HG03521 (cell line): ENCODE results near the gene DDR1.
"Not testable (repeated sequence)": the region's sequence is repeated elsewhere in the genome, so short reads cannot be mapped to it uniquely, and the experiment has no call there.

Experiments used
- ATAC-seq: cut with Tn5 transposase; IDR thresholded peaks from one replicate; pipeline ENCODE4 v1.9.1; 2021; ENCODE audit warnings: mild to moderate bottlenecking, moderate library complexity; ENCODE audit not compliant: unreplicated experiment

Gene DDR1

DNA sequence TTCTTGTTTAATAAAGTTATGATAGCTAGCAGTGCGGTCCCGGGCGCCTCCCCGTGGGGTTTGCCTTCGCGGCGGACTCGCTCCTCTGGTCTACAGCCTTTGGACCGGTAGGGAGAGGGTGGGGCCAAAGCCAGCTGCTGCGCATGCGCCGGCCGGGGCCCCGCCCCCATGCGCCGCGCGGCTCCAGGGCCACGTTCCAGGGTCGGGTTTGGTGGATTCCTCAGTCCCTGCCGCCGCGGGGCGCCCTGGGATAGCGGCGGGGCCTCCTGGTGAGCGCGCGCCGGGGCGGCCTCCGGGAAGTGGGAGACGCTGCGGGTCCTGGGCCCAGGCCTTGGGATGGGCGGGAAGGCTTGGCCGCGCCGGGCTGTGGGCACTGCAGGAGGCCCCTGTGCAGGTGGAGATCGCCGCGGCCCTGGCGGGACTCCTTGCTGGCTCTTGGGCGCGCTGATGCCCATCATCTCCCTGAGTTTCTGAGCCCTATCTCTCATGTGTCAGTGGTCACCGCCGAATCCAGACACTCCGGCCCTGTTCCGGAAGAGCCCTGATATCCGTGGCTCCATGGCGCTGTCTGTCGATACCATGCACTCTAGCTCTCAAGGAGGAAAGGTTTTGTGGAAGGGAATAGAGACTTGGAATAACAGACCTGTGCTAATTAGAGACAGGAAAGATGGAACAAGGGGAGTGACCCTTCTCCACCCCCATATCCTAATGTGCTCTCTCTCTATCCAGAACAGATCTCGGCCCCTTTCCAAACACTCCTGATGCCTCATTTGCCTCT, 29.9 kb downstream of the DDR1 start, which contains the start of gene VARS2:
Gene VARS2, plus strand, starts transcription at position 163 of the 778 bp plus-strand sequence. Its CDS starts 599 bp downstream, at position 762.
- peak; percentile 77 for ATAC-seq

DNA sequence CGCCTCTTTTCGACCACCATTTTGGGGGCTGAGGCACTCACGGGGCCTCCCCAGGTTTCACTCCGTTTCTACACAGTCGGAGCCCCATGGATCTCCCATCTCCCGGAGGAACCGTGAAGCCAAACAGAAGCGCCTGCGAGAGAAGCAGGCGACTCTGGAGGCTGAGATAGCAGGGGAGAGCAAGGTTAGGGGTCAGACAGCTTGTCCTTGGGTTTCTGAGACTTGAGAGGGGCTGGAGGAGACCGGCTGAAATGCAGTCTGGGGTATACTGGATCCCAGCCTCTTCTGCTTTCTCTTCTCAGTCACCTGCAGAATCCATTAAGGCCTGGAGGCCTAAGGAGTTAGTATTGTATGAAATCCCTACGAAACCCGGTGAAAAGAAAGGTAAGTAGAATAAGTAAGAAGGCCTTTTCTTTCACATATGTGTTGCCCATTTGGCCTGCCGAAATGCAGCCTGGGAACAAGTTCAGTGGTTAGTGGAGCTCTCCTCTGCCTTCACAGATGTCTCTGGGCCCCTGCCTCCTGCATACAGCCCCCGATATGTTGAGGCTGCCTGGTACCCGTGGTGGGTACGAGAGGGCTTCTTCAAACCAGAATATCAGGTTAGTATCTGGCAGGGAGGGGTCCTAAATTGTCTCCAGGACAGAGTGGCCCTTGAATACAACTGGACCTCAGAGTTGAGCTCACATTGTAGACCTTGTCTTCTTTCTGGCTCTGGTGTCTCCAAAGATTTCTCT, 30.7 kb downstream of the DDR1 start:
- no peak for ATAC-seq

- no peak for ATAC-seq
Observed at GRCh38 chr6:30915591-30915946, 31.2 kb downstream of the DDR1 start.

- no peak for ATAC-seq
Observed at GRCh38 chr6:30917041-30917440, 32.7 kb downstream of the DDR1 start.

DNA sequence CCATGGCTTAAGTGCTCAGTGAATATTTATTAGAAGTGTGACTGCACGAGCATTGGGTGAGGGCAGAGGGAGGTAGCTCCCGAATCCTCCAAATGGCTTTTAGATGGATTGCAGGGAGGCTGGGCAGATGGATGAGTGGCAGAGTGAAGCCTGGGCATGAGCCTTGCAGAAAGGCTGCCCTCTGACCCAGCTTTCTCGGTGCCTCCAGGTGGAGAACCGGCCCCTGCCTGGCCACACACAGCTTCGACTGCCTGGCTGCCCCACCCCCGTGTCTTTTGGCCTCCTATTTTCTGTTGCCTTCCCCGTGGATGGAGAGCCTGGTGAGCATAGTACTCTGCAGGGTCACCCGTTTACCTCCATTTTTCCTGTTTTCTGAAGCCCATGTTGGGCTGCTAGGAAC, 33.2 kb downstream of the DDR1 start:
- ATAC-seq, result no peak

DNA sequence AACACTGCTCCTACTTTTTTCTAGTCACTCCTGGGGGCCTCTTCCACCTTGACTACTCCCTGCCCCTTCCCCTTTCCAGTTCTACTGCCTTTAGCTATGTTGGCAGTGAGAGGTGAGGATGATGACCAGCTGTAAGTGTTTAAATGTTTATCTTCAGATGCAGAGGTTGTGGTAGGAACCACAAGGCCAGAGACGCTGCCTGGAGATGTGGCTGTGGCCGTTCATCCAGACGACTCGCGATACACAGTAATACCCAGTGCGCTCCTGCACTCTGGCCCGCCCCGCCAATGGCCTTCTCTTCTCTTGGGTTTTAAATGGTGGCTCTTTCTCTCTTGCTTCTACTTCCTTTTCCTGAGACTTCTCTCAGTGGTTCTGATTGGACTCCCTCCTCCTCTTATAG, 34.4 kb downstream of the DDR1 start:
- no peak for ATAC-seq

DNA sequence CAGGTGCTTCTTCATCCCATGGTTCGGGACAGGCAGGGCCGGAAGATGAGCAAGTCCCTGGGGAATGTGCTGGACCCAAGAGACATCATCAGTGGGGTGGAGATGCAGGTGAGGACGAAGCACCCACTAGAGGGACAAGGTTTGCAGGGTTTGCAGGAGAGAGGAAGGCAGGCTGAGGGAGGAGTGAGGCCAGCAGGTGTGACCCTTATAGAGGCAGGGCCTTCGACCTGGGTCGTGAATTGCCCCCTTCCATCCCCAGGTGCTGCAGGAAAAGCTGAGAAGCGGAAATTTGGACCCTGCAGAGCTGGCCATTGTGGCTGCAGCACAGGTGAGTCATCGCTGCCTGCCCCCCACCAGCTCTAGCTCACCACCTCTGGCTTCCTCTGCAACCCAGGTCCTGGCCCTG, 38.1 kb downstream of the DDR1 start:
- ATAC-seq, result no peak

- ATAC-seq, result not testable (repeated sequence)
Observed at GRCh38 chr6:30924040-30924627, 39.8 kb downstream of the DDR1 start.

GRCh38 chr6:30926644-30927043, 42.3 kb downstream of the DDR1 start:
- no peak for ATAC-seq

GRCh38 chr6:30927080-30927479, 42.8 kb downstream of the DDR1 start:
- not testable (repeated sequence) for ATAC-seq

DNA sequence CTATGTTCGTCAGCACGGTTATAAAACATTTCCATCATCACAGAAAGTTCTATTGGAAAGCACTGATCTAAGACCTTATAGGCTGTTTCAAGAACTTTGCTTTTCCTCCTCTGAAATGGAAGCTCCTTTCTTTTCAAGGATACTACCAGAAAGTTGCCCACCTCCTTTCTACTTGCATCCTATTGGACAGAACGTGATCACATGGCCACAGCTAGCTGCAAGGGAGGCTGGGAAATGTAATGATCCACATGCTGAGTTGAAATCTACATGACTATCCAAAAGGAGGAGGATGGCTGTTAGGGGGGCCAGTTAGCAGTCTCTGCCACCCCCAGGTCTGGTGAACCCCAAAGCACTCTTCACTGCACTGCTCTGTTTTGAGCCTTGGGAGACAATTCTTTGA, 44.4 kb downstream of the DDR1 start:
- ATAC-seq, result no peak

- no peak for ATAC-seq
Observed at GRCh38 chr6:30930506-30930905, 46.2 kb downstream of the DDR1 start.

DNA sequence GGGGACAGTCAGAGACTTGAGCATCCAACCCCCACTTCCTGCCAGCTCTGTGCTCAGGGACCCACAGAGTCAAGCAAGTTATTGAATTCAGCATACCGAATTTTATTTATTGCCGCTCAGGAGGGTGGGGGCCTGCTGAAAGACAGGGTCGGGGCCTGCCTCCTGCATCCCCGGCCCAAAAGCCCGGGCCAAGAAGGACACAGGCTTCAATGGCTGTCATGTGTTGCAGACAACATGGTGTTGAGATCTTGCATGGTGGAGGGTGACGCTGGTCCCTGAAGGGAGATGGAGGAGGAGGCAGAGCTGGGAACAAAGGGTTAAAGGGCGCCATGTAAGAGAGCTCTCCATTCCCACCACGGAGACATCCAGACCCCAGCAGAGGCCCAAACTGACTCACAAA, 47.0 kb downstream of the DDR1 start:
- no peak for ATAC-seq

DNA sequence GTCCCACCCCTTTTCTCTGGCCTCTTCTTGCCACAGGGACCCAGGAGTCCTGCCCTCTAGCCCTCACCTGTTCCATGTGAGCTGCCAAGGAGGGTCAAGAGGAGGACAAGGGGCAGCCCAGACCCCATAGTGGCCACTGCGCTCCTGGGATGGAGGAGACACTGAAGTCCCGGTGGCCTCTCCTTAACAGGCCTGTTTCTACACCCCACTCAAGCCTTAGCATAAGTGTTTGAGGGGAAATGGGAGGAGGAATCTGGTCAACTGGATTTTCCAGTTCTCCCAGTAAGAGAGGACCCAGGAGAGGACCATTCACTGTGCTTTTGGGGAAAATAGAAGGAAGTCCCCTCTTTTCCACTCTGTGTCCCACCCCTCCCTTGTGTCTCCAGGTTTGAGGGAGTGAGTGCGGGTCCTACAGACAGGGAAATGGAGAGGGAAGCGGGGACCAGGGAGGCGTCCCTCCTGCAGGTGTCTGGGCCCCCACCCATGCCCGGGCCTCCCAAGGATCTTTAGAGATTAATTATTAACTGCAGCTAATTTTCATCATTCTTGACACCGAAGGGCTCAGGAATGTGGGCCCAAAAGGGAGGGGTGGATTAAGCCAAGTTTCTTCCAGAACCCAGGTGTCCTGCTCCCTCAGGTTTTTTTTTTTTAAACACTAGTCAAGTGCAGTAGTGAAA, 47.8 kb downstream of the DDR1 start, which contains the start of gene SFTA2:
Gene SFTA2, minus strand, starts transcription at position 202 of the 677 bp plus-strand sequence. Its CDS starts 74 bp downstream, at position 128.
- ATAC-seq, result no peak

DNA sequence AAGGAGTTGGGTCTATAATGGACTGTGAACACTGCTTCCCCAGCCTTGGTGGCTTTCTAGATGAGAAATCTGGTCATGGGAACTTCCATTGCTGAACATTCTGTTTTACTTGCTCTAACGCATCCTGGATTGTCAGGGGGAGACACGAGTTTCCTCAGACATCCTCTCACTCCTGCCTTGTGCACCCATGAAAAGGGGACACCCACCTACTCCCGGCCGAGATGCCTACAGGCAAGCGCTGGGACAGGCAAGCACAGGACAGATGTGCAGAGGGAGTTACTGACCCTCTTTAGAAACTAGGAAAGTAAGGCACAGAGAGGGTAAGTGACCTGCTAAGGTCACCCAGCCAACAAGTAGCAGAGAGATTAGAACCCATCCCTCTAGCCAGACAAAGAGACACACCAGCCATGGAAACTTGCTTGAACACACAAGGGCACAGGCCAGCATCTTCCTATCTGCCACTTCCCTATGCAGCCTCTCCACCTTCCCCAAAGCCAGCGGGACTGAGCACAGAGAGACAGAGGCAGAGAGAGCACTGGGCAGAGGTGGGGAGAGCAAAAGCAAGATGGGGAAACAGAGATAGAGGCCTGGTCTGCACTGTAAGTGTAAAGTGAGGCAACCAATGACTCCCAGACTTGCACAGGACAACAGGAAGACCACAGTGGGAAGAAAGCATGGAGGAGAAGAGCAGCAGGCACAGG, 48.5 kb downstream of the DDR1 start:
- no peak for ATAC-seq

- no peak for ATAC-seq
Observed at GRCh38 chr6:30935018-30935417, 50.7 kb downstream of the DDR1 start.

- no peak for ATAC-seq
Observed at GRCh38 chr6:30937265-30937664, 52.9 kb downstream of the DDR1 start.

GRCh38 chr6:30938730-30939129, 54.4 kb downstream of the DDR1 start:
- no peak for ATAC-seq

DNA sequence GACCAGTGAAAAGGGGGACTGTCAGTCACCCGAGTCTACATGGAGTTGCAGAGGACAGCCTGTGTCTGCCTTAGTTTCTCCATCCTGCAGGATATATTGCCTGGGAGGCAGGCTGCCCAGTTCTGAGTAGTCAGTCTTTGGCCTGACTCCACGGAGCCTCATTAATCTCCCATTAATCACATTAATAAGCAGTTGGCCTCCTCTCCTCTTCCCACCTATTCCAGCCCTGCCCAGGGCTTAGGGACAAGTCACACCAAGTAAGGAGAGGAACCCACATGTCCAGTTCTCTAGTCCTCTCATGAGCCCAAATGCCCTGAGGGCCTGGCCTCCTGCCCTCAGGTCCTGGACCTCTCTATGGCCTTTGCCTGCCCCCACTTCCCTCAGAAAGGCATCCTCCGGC, 55.2 kb downstream of the DDR1 start:
- ATAC-seq, result no peak

- ATAC-seq, result no peak
Observed at GRCh38 chr6:30940361-30940986, 56.2 kb downstream of the DDR1 start, which contains the start of gene MUCL3. Gene MUCL3, plus strand, starts transcription at chr6:30940973. Its CDS starts 27 bp downstream, at chr6:30941000.
